HEK293 (cell line): ENCODE results near the gene ABCA2.

ENCODE experiments used
- CTCF ChIA-PET: fragments of 350-600 bp; formaldehyde crosslinking; extraction: SDS; loops from one replicate; lab custom pipeline; 2021; ENCODE audit warnings: antibody characterized with exemption; lab: Yijun Ruan, JAX
- POLR2A ChIA-PET: fragments of 300-600 bp; formaldehyde crosslinking; extraction: SDS; loops from one replicate; lab custom pipeline; 2020; ENCODE audit warnings: antibody characterized with exemption, inconsistent platforms; lab: Yijun Ruan, JAX
- H3K27ac ChIP-seq: fragments of 200-500 bp; sonication (Bioruptor generic); 2 replicates; pipeline ENCODE4 v1.5.1; 2014; ENCODE audit warnings: low read depth, low read length, control low read depth, inconsistent platforms; ENCODE audit errors: extremely low read depth
- H3K36me3 ChIP-seq, 2 experiments: fragments of 200-500 bp in 1 of 2; sonication (Bioruptor generic) in 1 of 2; 1 replicate in 1 of 2; 2 replicates in 1 of 2; pipeline ENCODE4 v1.5.1; 2014 to 2017; ENCODE audit warnings: inconsistent platforms in 2 of 2, low read length in 2 of 2; ENCODE audit not compliant: control insufficient read depth in 2 of 2, insufficient read depth in 1 of 2
- H3K4me1 ChIP-seq: fragments of 200-500 bp; sonication (Bioruptor generic); 2 replicates; pipeline ENCODE4 v1.5.1; 2014; ENCODE audit warnings: mild to moderate bottlenecking, low read length, inconsistent platforms; ENCODE audit not compliant: control insufficient read depth, insufficient read depth
- H3K4me3 ChIP-seq: 2 replicates; pipeline ENCODE4 v1.5.1; 2011; ENCODE audit warnings: low read depth, mild to moderate bottlenecking, control low read depth, low read length, moderate library complexity
- H3K9me3 ChIP-seq: fragments of 200-500 bp; sonication (Bioruptor generic); 2 replicates; pipeline ENCODE4 v1.5.1; 2014; ENCODE audit warnings: low read depth, low read length, inconsistent platforms; ENCODE audit not compliant: control insufficient read depth, insufficient read depth
- GLIS2 ChIP-seq: fragments of 450-650 bp; formaldehyde crosslinking; IDR thresholded peaks from 2 replicates; pipeline ENCODE4 v1.5.1; 2016; ENCODE audit warnings: missing biosample characterization, missing genetic modification characterization
- KLF10 ChIP-seq: fragments of 450-650 bp; IDR thresholded peaks from 2 replicates; pipeline ENCODE4 v1.5.1; 2018; ENCODE audit warnings: missing biosample characterization, mild to moderate bottlenecking, missing genetic modification characterization
- KLF7 ChIP-seq: fragments of 450-650 bp; formaldehyde crosslinking; IDR thresholded peaks from 2 replicates; pipeline ENCODE4 v1.5.1; 2016; ENCODE audit warnings: missing biosample characterization, missing genetic modification characterization, borderline replicate concordance
- KLF9 ChIP-seq: fragments of 450-650 bp; formaldehyde crosslinking; IDR thresholded peaks from 2 replicates; pipeline ENCODE4 v1.5.1; 2016; ENCODE audit warnings: missing biosample characterization, missing genetic modification characterization, low read depth
- RBAK ChIP-seq: fragments of 450-650 bp; formaldehyde crosslinking; IDR thresholded peaks from 2 replicates; pipeline ENCODE4 v1.5.1; 2016; ENCODE audit warnings: missing biosample characterization, missing genetic modification characterization
- SALL2 ChIP-seq: fragments of 450-650 bp; formaldehyde crosslinking; IDR thresholded peaks from 2 replicates; pipeline ENCODE4 v1.5.0; 2017; ENCODE audit warnings: missing biosample characterization, mild to moderate bottlenecking, missing genetic modification characterization, borderline replicate concordance
- ZFP37 ChIP-seq: fragments of 450-650 bp; formaldehyde crosslinking; IDR thresholded peaks from 2 replicates; pipeline ENCODE4 v1.5.1; 2016; ENCODE audit warnings: missing biosample characterization, missing genetic modification characterization
- ZFP69B ChIP-seq: fragments of 450-650 bp; formaldehyde crosslinking; IDR thresholded peaks from 2 replicates; pipeline ENCODE4 v1.5.1; 2016; ENCODE audit warnings: missing biosample characterization, missing genetic modification characterization
- ZNF112 ChIP-seq: fragments of 450-650 bp; formaldehyde crosslinking; IDR thresholded peaks from 2 replicates; pipeline ENCODE4 v1.5.0; 2017; ENCODE audit warnings: missing biosample characterization, missing genetic modification characterization
- ZNF140 ChIP-seq: fragments of 450-650 bp; formaldehyde crosslinking; IDR thresholded peaks from 2 replicates; pipeline ENCODE4 v1.5.1; 2016; ENCODE audit warnings: missing biosample characterization, missing genetic modification characterization
- ZNF16 ChIP-seq: fragments of 450-650 bp; formaldehyde crosslinking; IDR thresholded peaks from 2 replicates; pipeline ENCODE4 v1.5.1; 2016; ENCODE audit warnings: low read depth, missing biosample characterization, missing genetic modification characterization
- ZNF169 ChIP-seq: fragments of 450-650 bp; formaldehyde crosslinking; IDR thresholded peaks from 2 replicates; pipeline ENCODE4 v1.5.1; 2016; ENCODE audit warnings: missing biosample characterization, missing genetic modification characterization
- ZNF23 ChIP-seq: fragments of 450-650 bp; formaldehyde crosslinking; IDR thresholded peaks from 2 replicates; pipeline ENCODE4 v1.5.1; 2016; ENCODE audit warnings: missing biosample characterization, missing genetic modification characterization, borderline replicate concordance
- ZNF324 ChIP-seq: fragments of 450-650 bp; formaldehyde crosslinking; IDR thresholded peaks from 2 replicates; pipeline ENCODE4 v1.5.1; 2016; ENCODE audit warnings: missing biosample characterization, missing genetic modification characterization
- ZNF426 ChIP-seq: fragments of 450-650 bp; formaldehyde crosslinking; IDR thresholded peaks from 2 replicates; pipeline ENCODE4 v1.5.1; 2017; ENCODE audit warnings: missing biosample characterization, missing genetic modification characterization, mild to moderate bottlenecking, inconsistent platforms, moderate library complexity
- ZNF548 ChIP-seq: fragments of 450-650 bp; formaldehyde crosslinking; IDR thresholded peaks from 2 replicates; pipeline ENCODE4 v1.5.1; 2016; ENCODE audit warnings: missing biosample characterization, missing genetic modification characterization
- ZNF600 ChIP-seq: fragments of 450-650 bp; formaldehyde crosslinking; IDR thresholded peaks from 2 replicates; pipeline ENCODE4 v1.5.1; 2016; ENCODE audit warnings: missing biosample characterization, missing genetic modification characterization
- ZNF654 ChIP-seq: fragments of 450-650 bp; formaldehyde crosslinking; IDR thresholded peaks from 2 replicates; pipeline ENCODE4 v1.5.1; 2016; ENCODE audit warnings: low read depth, missing biosample characterization, missing genetic modification characterization
- ZNF660 ChIP-seq: fragments of 450-650 bp; IDR thresholded peaks from 2 replicates; pipeline ENCODE4 v1.5.1; 2018; ENCODE audit warnings: missing biosample characterization, mild to moderate bottlenecking, missing genetic modification characterization
- ZNF664 ChIP-seq: fragments of 450-650 bp; formaldehyde crosslinking; IDR thresholded peaks from 2 replicates; pipeline ENCODE4 v1.5.1; 2016; ENCODE audit warnings: missing biosample characterization, missing genetic modification characterization
- ZNF701 ChIP-seq: fragments of 450-650 bp; formaldehyde crosslinking; IDR thresholded peaks from 2 replicates; pipeline ENCODE4 v1.5.1; 2016; ENCODE audit warnings: missing biosample characterization, missing genetic modification characterization
- ZNF747 ChIP-seq: fragments of 450-650 bp; formaldehyde crosslinking; IDR thresholded peaks from 2 replicates; pipeline ENCODE4 v1.5.1; 2016; ENCODE audit warnings: missing biosample characterization, missing genetic modification characterization
- ZSCAN30 ChIP-seq: fragments of 450-650 bp; IDR thresholded peaks from 2 replicates; pipeline ENCODE4 v1.5.1; 2018; ENCODE audit warnings: missing biosample characterization, mild to moderate bottlenecking, missing genetic modification characterization, moderate library complexity
- TF ChIP-seq, protein P1 (sequence below): fragments of 450-650 bp; formaldehyde crosslinking; IDR thresholded peaks from 2 replicates; pipeline ENCODE4 v1.5.1; 2016; ENCODE audit warnings: missing biosample characterization, missing genetic modification characterization
- TF ChIP-seq, protein P2 (sequence below): fragments of 450-650 bp; formaldehyde crosslinking; IDR thresholded peaks from 2 replicates; pipeline ENCODE4 v1.5.1; 2016; ENCODE audit warnings: missing biosample characterization, missing genetic modification characterization

Gene ABCA2

DNA sequence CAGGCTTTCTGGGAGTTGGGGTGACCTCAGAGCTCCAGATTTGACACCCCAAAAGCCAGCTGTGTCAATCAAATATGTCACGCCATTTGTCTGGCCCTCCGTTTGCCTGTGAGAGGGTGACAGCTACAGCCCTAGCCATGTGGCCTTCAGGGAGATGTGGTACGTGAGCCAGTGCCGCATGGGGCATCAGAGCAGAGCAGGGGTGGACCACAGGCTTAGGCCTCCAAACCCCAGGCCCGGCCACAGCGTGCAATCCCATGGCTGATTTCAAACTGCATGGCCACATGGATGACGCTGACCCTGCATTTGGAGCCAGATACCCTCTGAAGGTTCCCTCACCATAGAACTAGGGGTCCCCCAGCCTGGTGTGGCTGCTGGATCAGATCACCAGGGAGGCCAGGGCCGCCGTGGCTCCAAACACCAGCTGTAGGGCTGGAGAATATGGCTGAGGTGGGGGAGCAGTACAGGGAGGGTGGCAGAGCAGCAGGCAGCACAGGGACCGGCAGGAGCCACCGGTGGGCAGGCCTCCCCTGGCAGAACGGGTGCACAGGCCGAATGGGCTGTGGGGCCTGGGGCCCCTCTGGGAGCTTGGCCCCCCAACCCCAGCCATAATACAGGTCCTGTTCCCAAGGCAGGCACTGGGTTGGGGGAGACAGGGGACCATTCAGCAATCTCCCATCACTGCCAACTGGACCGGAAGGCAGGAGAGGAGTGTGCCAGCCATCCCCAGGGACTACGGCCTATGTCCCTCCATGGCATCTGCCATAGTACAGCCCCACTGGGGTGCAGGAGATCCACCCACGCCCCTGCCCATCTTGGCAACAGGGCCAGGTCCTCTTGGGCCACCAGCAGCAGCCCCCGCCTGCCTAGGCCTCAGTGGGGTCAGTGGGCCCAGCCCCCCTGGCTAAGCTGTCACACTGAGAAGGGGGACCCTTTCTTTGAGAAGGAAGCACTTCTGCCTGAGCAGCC lies 40.8 kb upstream of the ABCA2 start:
- Histone ChIP-seq H3K4me1 (peaks cover 10% of the 10 kb centered on the region; the same call in 1 of the 2 replicates), H3K36me3 (peaks cover 0 to 17% of the 10 kb centered on the region in 2 experiments; a peak in 1 of 3 replicates), H3K27ac (peak overlapping the region; percentile 31; the same call in 1 of the 2 replicates), H3K9me3 (no peaks in the 10 kb centered on the region), H3K4me3 (no peak overlapping the region)
- no peak for TF ChIP-seq ZFP69B (tag by site-specific recombination)
- no peak for TF ChIP-seq ZNF701 (tag by site-specific recombination)
- TF ChIP-seq SALL2 (tag by site-specific recombination) = no peak
- TF ChIP-seq GLIS2 = peak; percentile 40
- no peak for TF ChIP-seq ZNF548 (tag by site-specific recombination)
- no peak for TF ChIP-seq ZFP37 (tag by site-specific recombination)
- no peak for TF ChIP-seq ZNF426 (tag by site-specific recombination)
- TF ChIP-seq ZNF654 (tag by site-specific recombination) = no peak
- TF ChIP-seq ZNF664 (tag by site-specific recombination) = no peak
- no peak for TF ChIP-seq RBAK
- TF ChIP-seq KLF7 = no peak
- 0 out of 2 replicates have a peak, but pooled peaks have one; percentile 9 for TF ChIP-seq KLF10 (tag by site-specific recombination)
- no peak for TF ChIP-seq ZNF324 (tag by site-specific recombination)
- TF ChIP-seq, protein P1, sequence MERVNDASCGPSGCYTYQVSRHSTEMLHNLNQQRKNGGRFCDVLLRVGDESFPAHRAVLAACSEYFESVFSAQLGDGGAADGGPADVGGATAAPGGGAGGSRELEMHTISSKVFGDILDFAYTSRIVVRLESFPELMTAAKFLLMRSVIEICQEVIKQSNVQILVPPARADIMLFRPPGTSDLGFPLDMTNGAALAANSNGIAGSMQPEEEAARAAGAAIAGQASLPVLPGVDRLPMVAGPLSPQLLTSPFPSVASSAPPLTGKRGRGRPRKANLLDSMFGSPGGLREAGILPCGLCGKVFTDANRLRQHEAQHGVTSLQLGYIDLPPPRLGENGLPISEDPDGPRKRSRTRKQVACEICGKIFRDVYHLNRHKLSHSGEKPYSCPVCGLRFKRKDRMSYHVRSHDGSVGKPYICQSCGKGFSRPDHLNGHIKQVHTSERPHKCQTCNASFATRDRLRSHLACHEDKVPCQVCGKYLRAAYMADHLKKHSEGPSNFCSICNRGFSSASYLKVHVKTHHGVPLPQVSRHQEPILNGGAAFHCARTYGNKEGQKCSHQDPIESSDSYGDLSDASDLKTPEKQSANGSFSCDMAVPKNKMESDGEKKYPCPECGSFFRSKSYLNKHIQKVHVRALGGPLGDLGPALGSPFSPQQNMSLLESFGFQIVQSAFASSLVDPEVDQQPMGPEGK (tag by site-specific recombination) = peak; percentile 40; the same call in 1 of the 2 replicates
- TF ChIP-seq ZSCAN30 (tag by site-specific recombination) = no peak
- TF ChIP-seq ZNF747 (tag by site-specific recombination) = no peak
- no peak for TF ChIP-seq KLF9 (tag by site-specific recombination)
- no peak for TF ChIP-seq ZNF112 (tag by site-specific recombination)
- TF ChIP-seq ZNF600 (tag by site-specific recombination) = peak; percentile 86
- TF ChIP-seq ZNF169 (tag by site-specific recombination) = no peak
- TF ChIP-seq ZNF16 (tag by site-specific recombination) = no peak
- TF ChIP-seq ZNF23 (tag by site-specific recombination) = no peak
- no peak for TF ChIP-seq ZNF660 (tag by site-specific recombination)
- TF ChIP-seq, protein P2, sequence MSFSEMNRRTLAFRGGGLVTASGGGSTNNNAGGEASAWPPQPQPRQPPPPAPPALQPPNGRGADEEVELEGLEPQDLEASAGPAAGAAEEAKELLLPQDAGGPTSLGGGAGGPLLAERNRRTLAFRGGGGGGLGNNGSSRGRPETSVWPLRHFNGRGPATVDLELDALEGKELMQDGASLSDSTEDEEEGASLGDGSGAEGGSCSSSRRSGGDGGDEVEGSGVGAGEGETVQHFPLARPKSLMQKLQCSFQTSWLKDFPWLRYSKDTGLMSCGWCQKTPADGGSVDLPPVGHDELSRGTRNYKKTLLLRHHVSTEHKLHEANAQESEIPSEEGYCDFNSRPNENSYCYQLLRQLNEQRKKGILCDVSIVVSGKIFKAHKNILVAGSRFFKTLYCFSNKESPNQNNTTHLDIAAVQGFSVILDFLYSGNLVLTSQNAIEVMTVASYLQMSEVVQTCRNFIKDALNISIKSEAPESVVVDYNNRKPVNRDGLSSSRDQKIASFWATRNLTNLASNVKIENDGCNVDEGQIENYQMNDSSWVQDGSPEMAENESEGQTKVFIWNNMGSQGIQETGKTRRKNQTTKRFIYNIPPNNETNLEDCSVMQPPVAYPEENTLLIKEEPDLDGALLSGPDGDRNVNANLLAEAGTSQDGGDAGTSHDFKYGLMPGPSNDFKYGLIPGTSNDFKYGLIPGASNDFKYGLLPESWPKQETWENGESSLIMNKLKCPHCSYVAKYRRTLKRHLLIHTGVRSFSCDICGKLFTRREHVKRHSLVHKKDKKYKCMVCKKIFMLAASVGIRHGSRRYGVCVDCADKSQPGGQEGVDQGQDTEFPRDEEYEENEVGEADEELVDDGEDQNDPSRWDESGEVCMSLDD (tag by site-specific recombination) = 0 out of 2 replicates have a peak, but pooled peaks have one; percentile 19
- no peak for TF ChIP-seq ZNF140 (tag by site-specific recombination)
- CTCF ChIA-PET = interaction anchor here (0.6 to 11.3 kb wide), 32 partner anchors 8 to 947 kb away, joined by 3 to 237 read pairs (median 5); partner anchors contain the start of genes ABCA2, CYSRT1, ENTPD2 and MAN1B1
- POLR2A ChIA-PET = interaction anchor here (0.6 to 9.1 kb wide), 11 partner anchors 9 to 354 kb away, joined by 3 to 137 read pairs (median 6); partner anchors contain the start of genes ENTPD2, EXD3, MAN1B1 and NOXA1
